Measurements from ENCODE around the gene OCA2.

The OCA2 gene

GRCh38 chr15:28023933-28024888, 74.9 kb downstream of the OCA2 start:
- no peak for TF ChIP-seq CTCF (IDR thresholded peaks at IDR 0.05; ENCODE audit: control insufficient read depth, extremely low read depth, insufficient read depth)
- H3K4me3 ChIP-seq (ENCODE audit: low read depth, low read length) = no peak overlapping the region
- no peak for DNase-seq (ENCODE audit: low read depth)

DNA sequence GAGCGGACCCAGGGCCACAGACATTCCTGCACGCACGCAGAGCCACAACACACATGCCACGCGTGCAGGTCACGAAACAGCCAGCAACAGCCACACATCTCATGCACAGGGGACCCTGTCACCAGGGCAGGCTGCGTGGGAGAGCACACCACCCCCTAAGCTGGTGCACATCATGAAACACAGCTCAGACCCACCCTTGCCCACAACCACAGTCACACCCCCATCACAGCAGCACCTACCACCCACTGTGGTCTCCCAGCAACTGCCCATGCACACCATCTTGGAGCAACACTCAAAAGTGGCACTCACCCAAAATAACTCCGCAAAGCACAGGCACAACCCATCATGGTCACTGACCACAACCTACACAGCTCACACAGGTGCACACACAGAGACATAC, 75.7 kb downstream of the OCA2 start:
- no peak overlapping the region for H3K4me3 ChIP-seq (ENCODE audit: low read depth, low read length)
- TF ChIP-seq CTCF (IDR thresholded peaks at IDR 0.05; ENCODE audit: control insufficient read depth, extremely low read depth, insufficient read depth) = no peak
- no peak for DNase-seq (ENCODE audit: low read depth)

GRCh38 chr15:28022961-28023360, 76.2 kb downstream of the OCA2 start:
- DNase-seq (ENCODE audit: low read depth) = no peak
- no peak for TF ChIP-seq CTCF (IDR thresholded peaks at IDR 0.05; ENCODE audit: control insufficient read depth, extremely low read depth, insufficient read depth)
- no peak overlapping the region for H3K4me3 ChIP-seq (ENCODE audit: low read depth, low read length)

- no peak for DNase-seq (ENCODE audit: low read depth)
- no peak for TF ChIP-seq CTCF (IDR thresholded peaks at IDR 0.05; ENCODE audit: control insufficient read depth, extremely low read depth, insufficient read depth)
- no peak overlapping the region for H3K4me3 ChIP-seq (ENCODE audit: low read depth, low read length)
Observed at GRCh38 chr15:28022181-28022580, 76.9 kb downstream of the OCA2 start.

DNA sequence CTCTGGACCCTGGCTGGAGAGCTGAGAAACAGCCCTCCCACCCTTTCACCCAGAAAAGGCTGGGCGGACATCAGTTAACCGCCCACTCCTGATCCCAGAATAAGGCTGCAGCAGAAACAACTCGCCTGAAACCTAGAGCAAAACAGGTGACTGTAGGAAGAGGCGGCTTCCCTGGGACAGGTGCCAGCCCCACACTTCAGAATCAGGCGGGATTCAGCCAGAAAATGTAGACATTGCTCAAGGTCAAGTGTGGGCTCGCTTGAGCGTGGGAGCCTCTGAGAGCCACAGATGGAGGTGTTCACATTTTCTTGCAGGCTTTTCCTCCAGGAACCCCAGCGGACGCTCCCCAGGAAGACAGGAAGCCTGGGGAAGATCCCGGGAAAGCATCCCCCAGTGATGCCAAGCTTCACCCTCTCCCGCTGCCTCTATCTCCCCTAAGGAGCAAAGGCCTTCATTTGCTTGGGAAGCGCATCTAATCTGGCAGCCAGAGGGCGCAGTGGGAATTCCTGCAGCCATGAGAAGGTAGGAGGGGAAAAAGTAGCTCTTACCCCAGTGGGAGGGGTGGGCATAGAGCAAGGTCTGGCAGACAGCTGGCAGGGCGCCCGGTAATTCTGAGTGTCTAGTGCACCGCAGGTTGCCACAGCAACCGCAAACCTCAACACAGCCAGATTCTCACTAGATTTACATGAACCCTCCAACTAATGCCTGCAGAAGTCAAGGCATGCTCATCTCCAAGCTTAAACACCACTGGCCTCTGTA, 77.7 kb downstream of the OCA2 start:
- no peak overlapping the region for H3K4me3 ChIP-seq (ENCODE audit: low read depth, low read length)
- peak; percentile 72 for TF ChIP-seq CTCF (IDR thresholded peaks at IDR 0.05; ENCODE audit: control insufficient read depth, extremely low read depth, insufficient read depth)
- DNase-seq (ENCODE audit: low read depth) = no peak

DNA sequence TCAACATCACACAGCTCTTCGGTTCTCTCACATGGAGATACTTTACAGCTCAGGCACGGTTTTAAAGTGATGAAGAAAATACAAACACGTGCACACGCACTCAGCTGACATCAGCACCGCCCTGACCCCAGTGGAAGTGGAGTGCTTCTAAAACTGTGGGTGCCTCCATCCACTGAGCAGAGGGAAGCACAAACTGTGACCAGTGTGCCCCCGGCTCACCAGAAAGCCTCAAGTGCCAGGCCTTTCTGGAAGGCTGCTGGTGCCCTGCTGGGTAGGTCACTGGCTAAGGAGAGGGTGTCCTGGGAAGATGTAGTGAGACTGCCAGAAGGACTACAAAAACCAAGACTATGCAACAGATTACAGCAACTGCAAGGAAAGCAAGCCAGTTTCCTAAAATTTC, 78.5 kb downstream of the OCA2 start:
- no peak overlapping the region for H3K4me3 ChIP-seq (ENCODE audit: low read depth, low read length)
- no peak for TF ChIP-seq CTCF (IDR thresholded peaks at IDR 0.05; ENCODE audit: control insufficient read depth, extremely low read depth, insufficient read depth)
- no peak for DNase-seq (ENCODE audit: low read depth)

Data from LNCaP clone FGC (cell line).